ENCODE measurements around the gene CACNA2D3.
"Not testable (repeated sequence)": the region's sequence is repeated elsewhere in the genome, so short reads cannot be mapped to it uniquely, and the experiment has no call there.

CACNA2D3 gene

GRCh38 chr3:54122324-54123002 is at the start of gene CACNA2D3:
TSS of gene CACNA2D3 (plus strand) at chr3:54122552.
- peak within 1 kb of the TSS; percentile 59 for H3K4me3 Mint-ChIP-seq
- H3K36me3 Mint-ChIP-seq = no peaks in the 10 kb centered on the region
- H3K9me3 Mint-ChIP-seq (ENCODE audit: low read depth) = no peaks in the 10 kb centered on the region
- H3K27me3 Mint-ChIP-seq = peaks cover 24% of the 10 kb centered on the region
- no peak within 1 kb of the TSS for H3K27ac Mint-ChIP-seq
- peaks cover 4% of the 10 kb centered on the region for H3K4me1 Mint-ChIP-seq (ENCODE audit: low read depth)

GRCh38 chr3:54073386-54073785 is 49.0 kb upstream of the CACNA2D3 start:
- H3K27ac Mint-ChIP-seq = no peak overlapping the region
- peaks cover 5% of the 10 kb centered on the region for H3K9me3 Mint-ChIP-seq (ENCODE audit: low read depth)
- H3K36me3 Mint-ChIP-seq = no peaks in the 10 kb centered on the region
- no peaks in the 10 kb centered on the region for H3K4me1 Mint-ChIP-seq (ENCODE audit: low read depth)
- peaks cover 4% of the 10 kb centered on the region for H3K27me3 Mint-ChIP-seq
- no peak overlapping the region for H3K4me3 Mint-ChIP-seq

GRCh38 chr3:54079314-54079713 is 43.0 kb upstream of the CACNA2D3 start:
- peaks cover 9% of the 10 kb centered on the region for H3K27me3 Mint-ChIP-seq
- peaks cover 5% of the 10 kb centered on the region for H3K9me3 Mint-ChIP-seq (ENCODE audit: low read depth)
- H3K4me1 Mint-ChIP-seq (ENCODE audit: low read depth) = no peaks in the 10 kb centered on the region
- H3K36me3 Mint-ChIP-seq = no peaks in the 10 kb centered on the region
- H3K4me3 Mint-ChIP-seq = no peak overlapping the region
- no peak overlapping the region for H3K27ac Mint-ChIP-seq

GRCh38 chr3:54079730-54080325 is 42.5 kb upstream of the CACNA2D3 start:
- no peaks in the 10 kb centered on the region for H3K4me1 Mint-ChIP-seq (ENCODE audit: low read depth)
- no peak overlapping the region for H3K4me3 Mint-ChIP-seq
- no peak overlapping the region for H3K27ac Mint-ChIP-seq
- H3K27me3 Mint-ChIP-seq = peaks cover 9% of the 10 kb centered on the region
- H3K9me3 Mint-ChIP-seq (ENCODE audit: low read depth) = peaks cover 5% of the 10 kb centered on the region
- no peaks in the 10 kb centered on the region for H3K36me3 Mint-ChIP-seq

GRCh38 chr3:54083921-54084320 is 38.4 kb upstream of the CACNA2D3 start:
- no peak overlapping the region for H3K27ac Mint-ChIP-seq
- H3K4me1 Mint-ChIP-seq (ENCODE audit: low read depth) = peaks cover 2% of the 10 kb centered on the region
- no peak overlapping the region for H3K4me3 Mint-ChIP-seq
- H3K36me3 Mint-ChIP-seq = no peaks in the 10 kb centered on the region
- no peaks in the 10 kb centered on the region for H3K9me3 Mint-ChIP-seq (ENCODE audit: low read depth)
- H3K27me3 Mint-ChIP-seq = peaks cover 19% of the 10 kb centered on the region

- no peak overlapping the region for H3K27ac Mint-ChIP-seq
- no peaks in the 10 kb centered on the region for H3K36me3 Mint-ChIP-seq
- H3K9me3 Mint-ChIP-seq (ENCODE audit: low read depth) = no peaks in the 10 kb centered on the region
- peaks cover 16% of the 10 kb centered on the region for H3K27me3 Mint-ChIP-seq
- H3K4me1 Mint-ChIP-seq (ENCODE audit: low read depth) = peaks cover 2% of the 10 kb centered on the region
- no peak overlapping the region for H3K4me3 Mint-ChIP-seq
Measured at GRCh38 chr3:54085936-54086335, 36.4 kb upstream of the CACNA2D3 start.

- H3K9me3 Mint-ChIP-seq (ENCODE audit: low read depth) = no peaks in the 10 kb centered on the region
- peaks cover 17% of the 10 kb centered on the region for H3K27me3 Mint-ChIP-seq
- no peak overlapping the region for H3K4me3 Mint-ChIP-seq
- H3K36me3 Mint-ChIP-seq = no peaks in the 10 kb centered on the region
- H3K27ac Mint-ChIP-seq = no peak overlapping the region
- H3K4me1 Mint-ChIP-seq (ENCODE audit: low read depth) = peaks cover 2% of the 10 kb centered on the region
Measured at GRCh38 chr3:54086652-54087405, 35.5 kb upstream of the CACNA2D3 start.

GRCh38 chr3:54087581-54088410 is 34.6 kb upstream of the CACNA2D3 start:
- Mint-ChIP-seq H3K9me3 (ENCODE audit: low read depth) (no peaks in the 10 kb centered on the region), H3K4me1 (ENCODE audit: low read depth) (peaks cover 2% of the 10 kb centered on the region), H3K27me3 (peaks cover 17% of the 10 kb centered on the region), H3K36me3 (no peaks in the 10 kb centered on the region), H3K27ac (no peak overlapping the region), H3K4me3 (no peak overlapping the region)

- no peak overlapping the region for H3K4me3 Mint-ChIP-seq
- H3K36me3 Mint-ChIP-seq = no peaks in the 10 kb centered on the region
- no peaks in the 10 kb centered on the region for H3K9me3 Mint-ChIP-seq (ENCODE audit: low read depth)
- H3K27ac Mint-ChIP-seq = no peak overlapping the region
- peaks cover 7% of the 10 kb centered on the region for H3K27me3 Mint-ChIP-seq
- H3K4me1 Mint-ChIP-seq (ENCODE audit: low read depth) = no peaks in the 10 kb centered on the region
Measured at GRCh38 chr3:54093491-54094248, 28.7 kb upstream of the CACNA2D3 start.

GRCh38 chr3:54094926-54095325 is 27.4 kb upstream of the CACNA2D3 start:
- Mint-ChIP-seq H3K27me3 (peaks cover 5% of the 10 kb centered on the region), H3K4me3 (no peak overlapping the region), H3K4me1 (ENCODE audit: low read depth) (no peaks in the 10 kb centered on the region), H3K36me3 (no peaks in the 10 kb centered on the region), H3K27ac (no peak overlapping the region), H3K9me3 (ENCODE audit: low read depth) (no peaks in the 10 kb centered on the region)

- no peak overlapping the region for H3K4me3 Mint-ChIP-seq
- no peaks in the 10 kb centered on the region for H3K4me1 Mint-ChIP-seq (ENCODE audit: low read depth)
- H3K36me3 Mint-ChIP-seq = no peaks in the 10 kb centered on the region
- peaks cover 4% of the 10 kb centered on the region for H3K27me3 Mint-ChIP-seq
- H3K27ac Mint-ChIP-seq = no peak overlapping the region
- no peaks in the 10 kb centered on the region for H3K9me3 Mint-ChIP-seq (ENCODE audit: low read depth)
Measured at GRCh38 chr3:54099381-54099780, 23.0 kb upstream of the CACNA2D3 start.

- no peak overlapping the region for H3K4me3 Mint-ChIP-seq
- no peaks in the 10 kb centered on the region for H3K4me1 Mint-ChIP-seq (ENCODE audit: low read depth)
- H3K27ac Mint-ChIP-seq = no peak overlapping the region
- H3K9me3 Mint-ChIP-seq (ENCODE audit: low read depth) = no peaks in the 10 kb centered on the region
- no peaks in the 10 kb centered on the region for H3K36me3 Mint-ChIP-seq
- peaks cover 7% of the 10 kb centered on the region for H3K27me3 Mint-ChIP-seq
Measured at GRCh38 chr3:54104084-54104483, 18.3 kb upstream of the CACNA2D3 start.

GRCh38 chr3:54116129-54116528 is 6.2 kb upstream of the CACNA2D3 start:
- H3K27me3 Mint-ChIP-seq = peaks cover 16% of the 10 kb centered on the region
- not testable (repeated sequence) for H3K36me3 Mint-ChIP-seq; H3K27ac Mint-ChIP-seq; H3K4me3 Mint-ChIP-seq; H3K4me1 Mint-ChIP-seq (ENCODE audit: low read depth); H3K9me3 Mint-ChIP-seq (ENCODE audit: low read depth)

GRCh38 chr3:54120657-54121413 is 1.5 kb upstream of the CACNA2D3 start:
- Mint-ChIP-seq H3K36me3 (no peaks in the 10 kb centered on the region), H3K9me3 (ENCODE audit: low read depth) (peaks cover 4% of the 10 kb centered on the region), H3K4me3 (peak overlapping the region; percentile 35), H3K4me1 (ENCODE audit: low read depth) (peaks cover 4% of the 10 kb centered on the region), H3K27me3 (peaks cover 26% of the 10 kb centered on the region), H3K27ac (no peak overlapping the region)
